Activated T-cell treated with anti-CD3 and anti-CD28 coated beads, Interleukin-2, amount 50 U/mL, for 1 hour (primary cell): ENCODE results near the gene DPF3.

ENCODE experiments used
- DNase-seq: peaks from one replicate; pipeline ENCODE4 v3.0.0-alpha.2; 2020

DPF3 gene

GRCh38 chr14:72893636-72894322 is at the start of gene DPF3:
DPF3 (minus strand) TSS chr14:72894101; CDS start chr14:72894088, 13 bp downstream.
- peak; percentile 94 for DNase-seq

GRCh38 chr14:72942934-72943333 is 49.0 kb upstream of the DPF3 start:
- no peak for DNase-seq

GRCh38 chr14:72941286-72941985 is 47.5 kb upstream of the DPF3 start:
- DNase-seq, result no peak

- DNase-seq, result no peak
These were observed 45.7 kb upstream of the DPF3 start for GRCh38 chr14:72939630-72940029.

GRCh38 chr14:72932893-72933292 is 39.0 kb upstream of the DPF3 start:
- no peak for DNase-seq

- no peak for DNase-seq
These were observed 35.6 kb upstream of the DPF3 start for GRCh38 chr14:72929316-72930080.

- DNase-seq, result no peak
These were observed 35.0 kb upstream of the DPF3 start for GRCh38 chr14:72928872-72929271.

GRCh38 chr14:72926292-72927028 is 32.6 kb upstream of the DPF3 start, which contains the start of gene DCAF4:
DCAF4 (plus strand) TSS chr14:72926464; CDS start chr14:72937979, 11,515 bp downstream.
- peak; percentile 90 for DNase-seq

- DNase-seq, result no peak
These were observed 32.0 kb upstream of the DPF3 start for GRCh38 chr14:72925815-72926291.

- DNase-seq, result no peak
These were observed 31.4 kb upstream of the DPF3 start for GRCh38 chr14:72925171-72925759.

GRCh38 chr14:72924337-72924736 is 30.4 kb upstream of the DPF3 start:
- no peak for DNase-seq

- no peak for DNase-seq
These were observed 27.5 kb upstream of the DPF3 start for GRCh38 chr14:72921396-72921795.

- DNase-seq, result no peak
These were observed 26.1 kb upstream of the DPF3 start for GRCh38 chr14:72920008-72920407.

GRCh38 chr14:72917094-72917802 is 23.3 kb upstream of the DPF3 start:
- DNase-seq, result no peak

GRCh38 chr14:72916174-72916573 is 22.3 kb upstream of the DPF3 start:
- DNase-seq, result no peak

GRCh38 chr14:72913809-72914208 is 19.9 kb upstream of the DPF3 start:
- no peak for DNase-seq

- no peak for DNase-seq
These were observed 15.3 kb upstream of the DPF3 start for GRCh38 chr14:72909163-72909562.

GRCh38 chr14:72907886-72908285 is 14.0 kb upstream of the DPF3 start:
- DNase-seq, result no peak

GRCh38 chr14:72906879-72907278 is 13.0 kb upstream of the DPF3 start:
- DNase-seq, result no peak

- DNase-seq, result no peak
These were observed 12.4 kb upstream of the DPF3 start for GRCh38 chr14:72906316-72906715.

- DNase-seq, result peak; percentile 58
These were observed 11.1 kb upstream of the DPF3 start for GRCh38 chr14:72904840-72905561.
